Posterior cingulate gyrus (tissue), 11 donors: Measurements from ENCODE around the gene NHLRC4.

Source experiments
- DNase-seq, 10 donors: peaks; one replicate each; pipeline versions ENCODE4 v3.0.0 to v3.0.0-alpha.2; 2020 to 2021; ENCODE audit warnings: mixed read lengths in 3 of 10
- intact Hi-C: fragments of 100-400 bp; cut with DNase I; formaldehyde crosslinking; loops from one replicate; pipeline ENCODE4 v1.15.1; 2023

Gene NHLRC4

GRCh38 chr16:549544-550263 lies 17.1 kb upstream of the NHLRC4 start:
- DNase-seq = no peak
- intact Hi-C loops = no loop called here

- intact Hi-C loops = no loop called here
- no peak for DNase-seq
Observed at GRCh38 chr16:551210-551609, 15.6 kb upstream of the NHLRC4 start.

- intact Hi-C loops = no loop called here
- no peak for DNase-seq
Observed at GRCh38 chr16:552171-552570, 14.6 kb upstream of the NHLRC4 start.

GRCh38 chr16:553601-554296 lies 13.1 kb upstream of the NHLRC4 start:
- no peak for DNase-seq
- intact Hi-C loops = no loop called here

GRCh38 chr16:554297-554621 lies 12.5 kb upstream of the NHLRC4 start:
- intact Hi-C loops = no loop called here
- DNase-seq = no peak

DNA sequence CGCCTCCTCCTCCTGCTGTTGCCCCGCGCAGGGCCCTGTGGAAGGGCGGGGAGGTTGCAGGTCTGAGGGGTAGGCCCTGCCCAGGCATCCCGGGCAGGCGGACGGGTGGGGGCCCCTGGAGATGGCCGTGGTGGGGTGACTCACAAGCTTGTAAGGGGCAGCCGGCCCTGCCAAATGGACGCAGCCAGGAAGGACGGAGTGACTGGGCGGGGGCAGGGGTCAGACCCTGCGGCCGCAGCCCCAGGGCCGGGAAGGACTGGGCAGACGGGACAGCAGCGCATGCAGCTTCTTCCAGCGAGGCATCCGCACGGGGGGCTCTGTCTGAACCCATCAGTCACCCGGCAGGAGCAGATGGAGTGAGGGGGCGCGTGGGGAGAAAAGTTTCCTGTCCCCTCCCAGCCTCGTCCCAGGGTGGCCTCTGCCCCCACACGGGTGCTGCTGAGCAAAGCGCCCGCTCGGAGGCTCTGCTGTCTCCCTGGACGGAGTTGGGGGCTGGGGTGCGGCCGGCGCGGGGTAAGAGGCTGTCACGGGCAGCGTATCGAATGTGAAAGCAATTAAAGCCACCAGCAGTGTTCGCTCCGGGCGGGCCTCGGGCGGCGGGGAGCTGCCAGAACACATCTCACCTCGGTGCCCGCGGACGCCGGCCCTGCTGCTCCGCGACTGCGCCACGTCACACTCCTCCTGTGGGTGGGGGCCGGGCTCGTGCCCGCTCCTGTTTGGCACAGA lies 12.0 kb upstream of the NHLRC4 start:
- intact Hi-C loops = no loop called here
- DNase-seq = no peak

GRCh38 chr16:555528-556473 lies 11.0 kb upstream of the NHLRC4 start:
- no peak for DNase-seq
- intact Hi-C loops = no loop called here

DNA sequence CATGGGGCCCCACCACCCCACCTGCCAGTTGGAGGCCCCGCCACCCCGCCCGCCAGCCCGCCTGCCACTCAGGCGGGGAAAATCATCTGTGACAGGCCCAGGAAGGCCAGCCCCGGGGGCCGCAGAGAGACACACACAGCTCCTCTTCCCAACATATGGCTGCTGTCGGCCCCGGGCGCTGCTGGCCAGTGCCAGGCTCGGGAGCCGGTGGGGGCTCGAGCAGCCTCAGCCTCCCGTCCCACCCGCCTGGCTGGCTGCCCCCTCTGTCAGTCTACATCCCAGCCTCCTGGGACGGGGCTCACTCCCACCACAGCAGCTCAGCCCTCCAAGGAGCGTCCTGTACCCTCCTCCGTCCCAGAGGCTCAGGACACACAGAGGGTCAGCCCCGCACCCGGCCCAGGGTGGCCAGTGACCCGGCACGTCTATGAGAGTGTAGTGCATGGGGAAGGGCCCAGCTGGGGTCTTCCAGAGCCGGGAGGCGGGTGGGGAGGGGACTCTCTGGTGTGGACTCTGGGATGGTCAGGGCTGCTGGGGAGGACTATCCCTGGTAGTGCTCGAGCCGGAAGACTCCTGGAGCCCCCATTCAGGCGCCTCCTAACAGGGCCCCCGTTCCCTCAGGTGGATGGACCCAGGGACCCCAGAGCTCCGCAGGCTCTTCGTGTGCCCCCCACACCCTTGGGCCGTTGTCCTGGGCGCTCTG lies 10.2 kb upstream of the NHLRC4 start:
- no peak for DNase-seq
- intact Hi-C loops = no loop called here

- no peak for DNase-seq
- intact Hi-C loops = no loop called here
Observed at GRCh38 chr16:557463-558297, 9.1 kb upstream of the NHLRC4 start.

GRCh38 chr16:558298-559020 lies 8.3 kb upstream of the NHLRC4 start:
- intact Hi-C loops = no loop called here
- DNase-seq = no peak

DNA sequence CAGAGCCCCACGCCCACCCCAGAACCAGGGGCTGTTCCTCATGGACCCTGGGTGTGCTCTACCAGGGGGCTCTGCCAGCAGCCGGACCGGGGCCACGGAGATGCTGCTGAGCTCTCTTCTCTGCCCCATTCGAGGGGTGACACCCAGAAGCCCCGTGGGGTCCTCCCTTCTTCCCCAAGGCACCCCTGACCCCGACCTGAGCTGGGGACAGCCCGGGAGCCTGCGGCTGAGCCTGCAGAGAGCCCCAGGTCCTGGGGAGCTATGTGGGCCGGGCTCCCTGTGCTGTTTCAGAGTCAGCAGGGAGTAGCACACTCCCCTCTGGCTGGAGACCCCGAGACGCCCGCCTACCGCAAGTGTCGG lies 7.8 kb upstream of the NHLRC4 start:
- DNase-seq = no peak
- intact Hi-C loops = no loop called here

GRCh38 chr16:559411-560203 lies 7.2 kb upstream of the NHLRC4 start:
- intact Hi-C loops = no loop called here
- DNase-seq = no peak

- intact Hi-C loops = no loop called here
Observed at GRCh38 chr16:560204-560700, 6.6 kb upstream of the NHLRC4 start, which contains the start of gene PRR35. TSS of gene PRR35 (plus strand) at chr16:560394. CDS start at chr16:563295, 2,901 bp downstream.

DNA sequence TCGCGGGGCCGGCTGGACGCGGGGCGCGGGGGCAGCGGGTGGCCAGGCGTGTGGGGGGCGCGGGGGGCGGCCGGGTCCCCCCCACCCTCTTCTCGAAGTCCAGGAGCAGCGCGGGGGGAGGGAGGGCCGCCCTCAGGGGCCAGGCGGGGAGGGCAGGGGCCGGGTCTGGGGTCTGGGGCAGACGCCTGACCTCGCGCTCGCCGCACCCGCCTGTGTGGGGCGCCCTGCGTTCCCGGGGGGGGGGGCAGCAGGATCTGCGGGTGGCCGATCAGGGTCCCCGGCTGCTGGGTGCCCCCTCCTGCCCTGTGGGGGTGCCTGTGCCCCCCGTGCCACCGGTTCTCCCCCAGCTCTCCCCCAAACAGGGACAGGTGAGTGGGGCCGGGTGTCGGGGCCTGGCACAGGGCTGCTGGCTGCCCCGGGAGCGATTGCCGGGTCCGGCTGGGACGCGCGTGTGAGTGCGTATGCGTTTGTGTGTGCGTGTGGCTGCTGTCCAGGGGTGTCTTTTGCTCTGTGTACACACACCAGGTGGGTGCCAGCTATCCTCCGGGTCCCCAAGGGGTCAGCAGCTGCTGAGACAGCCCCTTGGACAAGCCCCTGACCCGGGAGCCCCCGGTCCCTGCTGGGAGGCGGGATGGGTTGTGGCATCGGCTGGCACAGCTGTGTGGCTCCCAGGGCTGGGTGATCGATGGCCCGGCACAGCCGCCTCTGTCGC lies 5.9 kb upstream of the NHLRC4 start:
- no peak for DNase-seq
- intact Hi-C loops = no loop called here

More at GRCh38 chr16:560204-560700, 6.6 kb upstream of the NHLRC4 start, which contains the start of gene PRR35:
- no peak for DNase-seq

DNA sequence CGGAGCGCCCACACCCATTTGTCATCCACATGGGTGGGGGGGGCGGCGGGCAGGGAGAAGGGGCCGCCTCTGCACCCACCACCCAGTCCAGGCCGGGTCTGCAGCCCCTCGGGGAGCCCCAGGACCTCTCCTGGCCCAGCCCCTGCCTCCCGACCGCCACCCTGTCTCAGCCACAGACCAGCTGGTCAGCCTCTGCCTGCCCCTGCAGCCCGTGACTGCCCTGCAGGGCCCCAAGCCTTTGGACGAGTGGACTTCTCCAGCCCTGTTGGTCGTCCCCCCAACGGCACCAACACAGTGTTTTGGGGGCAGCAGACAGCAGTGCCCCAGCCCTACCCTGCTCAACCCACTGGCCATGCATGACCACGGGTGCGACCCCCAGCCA lies 5.4 kb upstream of the NHLRC4 start:
- no peak for DNase-seq
- intact Hi-C loops = no loop called here

- DNase-seq = no peak
- intact Hi-C loops = no loop called here
Observed at GRCh38 chr16:561957-562938, 4.6 kb upstream of the NHLRC4 start.
